ENCODE measurements around the gene PLA1A.

PLA1A gene

DNA sequence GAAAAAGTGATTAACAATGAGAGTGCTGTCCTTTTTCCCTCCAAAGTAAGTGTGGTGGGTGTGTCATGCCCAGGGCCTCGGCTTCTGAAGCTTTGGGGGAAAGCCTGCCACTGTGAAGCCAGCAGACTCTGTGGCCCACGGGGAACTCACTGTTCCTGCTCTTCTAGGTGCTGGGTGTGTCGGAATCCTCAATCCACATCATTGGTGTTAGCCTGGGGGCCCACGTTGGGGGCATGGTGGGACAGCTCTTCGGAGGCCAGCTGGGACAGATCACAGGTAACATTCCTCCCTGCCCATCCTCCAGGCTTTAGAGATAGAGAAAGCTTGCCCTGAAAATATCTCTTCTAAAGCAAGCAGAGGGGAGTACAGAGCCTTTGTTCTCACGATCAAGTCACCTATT lies 11.6 kb downstream of the PLA1A start:
- no peak for DNase-seq

DNA sequence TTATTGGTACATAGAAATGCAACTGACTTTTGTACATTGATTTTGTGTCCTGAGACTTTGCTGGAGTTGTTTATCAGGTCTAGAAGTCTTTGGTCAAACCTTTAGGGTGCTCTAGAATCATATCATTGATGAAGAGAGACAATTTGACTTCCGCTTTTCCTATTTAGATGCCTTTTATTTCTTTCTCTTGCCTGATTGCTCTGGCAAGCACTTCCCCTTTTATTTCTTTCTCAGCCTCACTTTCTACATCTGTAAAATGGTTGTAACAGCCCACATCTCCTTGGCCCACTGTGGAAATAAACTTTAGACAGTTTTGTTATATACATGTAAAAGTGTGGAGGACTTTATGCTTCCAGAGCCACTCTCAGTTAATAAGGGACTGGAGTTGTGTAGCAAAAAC lies 14.0 kb downstream of the PLA1A start:
- DNase-seq = no peak

DNA sequence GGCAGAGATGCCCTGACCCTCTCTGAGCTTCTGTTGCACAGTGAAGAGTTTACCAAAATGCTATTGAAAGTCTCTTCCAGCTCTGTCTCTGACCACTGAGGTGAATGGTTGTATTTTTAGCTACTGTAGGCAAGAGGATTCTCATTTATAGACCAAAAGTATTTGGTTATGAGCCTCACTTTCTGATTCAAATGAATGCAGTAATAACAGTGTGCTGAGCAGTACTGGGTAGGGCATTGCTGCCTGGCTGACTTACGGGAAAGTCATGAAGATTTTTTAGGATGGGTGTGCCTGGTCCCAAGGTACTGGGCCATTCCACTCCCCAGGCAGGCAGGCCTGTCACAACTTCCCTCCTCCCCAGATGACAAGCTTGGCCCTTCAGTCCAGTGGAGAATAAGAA lies 15.5 kb downstream of the PLA1A start:
- no peak for DNase-seq

DNA sequence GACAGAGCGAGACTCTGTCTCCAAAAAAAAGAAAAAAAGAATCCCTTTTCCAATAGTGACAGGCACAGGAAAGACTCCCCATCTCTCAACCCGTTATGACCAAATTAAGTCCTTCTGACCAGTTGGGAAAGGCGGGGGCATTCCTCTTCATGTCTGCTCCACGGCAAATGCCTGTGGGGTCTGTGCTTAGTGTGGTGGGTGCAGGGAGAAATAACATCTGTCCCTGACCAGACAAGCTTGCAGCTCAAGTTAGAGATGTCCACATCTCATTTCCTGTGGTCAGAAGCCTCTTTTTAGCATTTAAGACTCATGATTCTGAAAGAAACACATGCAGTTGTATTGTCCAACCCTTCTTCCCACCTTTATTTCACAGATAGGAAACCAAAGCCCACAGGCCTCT lies 16.2 kb downstream of the PLA1A start:
- no peak for DNase-seq

DNA sequence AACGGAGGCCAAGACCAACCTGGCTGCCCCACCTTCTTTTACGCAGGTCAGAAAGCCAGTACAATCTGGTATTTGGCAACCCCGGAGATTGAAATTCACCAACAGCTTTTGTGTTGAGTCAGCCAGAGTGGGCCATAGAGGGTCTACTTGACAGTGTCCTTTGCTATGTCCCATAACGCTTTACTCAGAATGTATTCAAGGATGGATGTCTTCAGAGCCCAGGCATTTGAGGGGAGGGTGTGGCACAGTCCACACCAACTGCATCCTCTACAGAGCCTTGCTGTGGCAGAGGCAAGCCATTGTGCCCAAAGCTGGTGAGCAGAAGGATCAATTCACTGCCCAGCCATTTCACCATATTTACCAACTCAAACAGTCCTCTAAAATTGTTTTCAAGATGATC lies 18.4 kb downstream of the PLA1A start:
- no peak for DNase-seq

DNA sequence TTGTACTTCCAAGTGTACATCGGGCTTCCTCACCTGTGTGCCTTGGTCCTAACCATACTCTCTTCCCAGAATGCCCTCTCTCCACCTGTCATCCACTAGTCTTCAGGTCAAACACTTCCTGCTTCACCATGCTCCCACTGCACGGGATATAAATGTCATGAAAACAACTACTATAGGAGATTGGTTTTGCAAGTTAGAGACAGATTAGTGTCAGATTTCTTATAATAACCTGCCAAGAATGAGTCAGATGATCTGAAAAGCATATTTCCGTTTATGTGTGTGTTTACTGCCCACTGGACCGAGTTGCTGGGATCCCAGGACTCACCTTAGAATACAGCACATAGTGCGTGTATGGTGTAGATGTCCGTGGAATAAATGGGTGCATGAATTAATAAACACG lies 21.4 kb downstream of the PLA1A start:
- DNase-seq = no peak

DNA sequence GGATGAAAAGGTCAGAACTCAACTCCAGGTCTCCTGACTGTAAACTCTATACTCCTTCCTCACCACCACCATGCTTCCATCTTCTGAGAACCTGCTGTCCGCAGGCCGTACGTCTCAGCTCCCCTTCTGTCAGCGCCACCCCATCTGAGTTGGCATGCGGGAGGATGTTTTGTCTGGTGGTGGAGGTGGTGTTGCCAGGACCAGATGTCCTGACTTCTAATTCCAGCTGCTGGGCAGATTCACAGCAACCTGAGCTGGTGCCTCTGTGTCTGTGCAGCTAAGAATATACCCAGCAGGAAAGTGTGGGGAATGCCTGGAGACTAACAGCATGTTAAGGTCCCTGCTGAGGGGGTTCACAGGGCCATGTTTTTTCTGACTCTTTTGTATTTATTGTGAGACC lies 23.2 kb downstream of the PLA1A start:
- no peak for DNase-seq

DNA sequence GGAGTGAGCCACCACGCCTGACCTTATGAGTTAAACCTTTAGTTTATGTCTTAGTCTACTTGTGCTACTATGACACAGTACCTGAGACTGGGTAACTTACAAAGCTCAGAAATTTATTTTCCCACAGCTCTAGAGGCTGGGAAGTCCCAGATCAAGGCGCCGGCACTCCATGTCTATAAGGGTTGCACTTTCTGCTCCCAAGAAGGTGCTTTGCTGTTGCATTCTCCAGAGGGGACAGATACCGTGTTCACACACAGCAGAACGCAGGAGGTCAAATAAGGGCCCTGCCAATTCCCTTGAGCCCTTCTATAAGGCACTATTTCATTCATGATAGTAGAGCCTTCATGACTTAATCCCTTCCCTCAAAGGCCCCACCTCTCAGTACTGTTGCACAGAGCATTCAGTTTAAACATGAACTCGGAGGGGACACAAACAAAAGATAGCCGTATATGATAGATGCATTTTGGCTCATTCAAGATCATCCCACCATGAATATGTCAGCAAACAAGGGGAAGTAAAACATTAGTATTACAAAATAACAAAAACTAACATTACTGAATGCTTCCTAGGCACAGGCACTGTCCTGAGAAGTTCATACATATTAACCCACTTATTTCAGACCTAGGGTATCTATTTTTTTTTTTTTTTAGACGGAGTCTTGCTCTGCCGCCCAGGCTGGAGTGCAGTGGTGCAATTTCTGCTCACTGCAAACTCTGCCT lies 26.5 kb downstream of the PLA1A start:
- DNase-seq = no peak

DNA sequence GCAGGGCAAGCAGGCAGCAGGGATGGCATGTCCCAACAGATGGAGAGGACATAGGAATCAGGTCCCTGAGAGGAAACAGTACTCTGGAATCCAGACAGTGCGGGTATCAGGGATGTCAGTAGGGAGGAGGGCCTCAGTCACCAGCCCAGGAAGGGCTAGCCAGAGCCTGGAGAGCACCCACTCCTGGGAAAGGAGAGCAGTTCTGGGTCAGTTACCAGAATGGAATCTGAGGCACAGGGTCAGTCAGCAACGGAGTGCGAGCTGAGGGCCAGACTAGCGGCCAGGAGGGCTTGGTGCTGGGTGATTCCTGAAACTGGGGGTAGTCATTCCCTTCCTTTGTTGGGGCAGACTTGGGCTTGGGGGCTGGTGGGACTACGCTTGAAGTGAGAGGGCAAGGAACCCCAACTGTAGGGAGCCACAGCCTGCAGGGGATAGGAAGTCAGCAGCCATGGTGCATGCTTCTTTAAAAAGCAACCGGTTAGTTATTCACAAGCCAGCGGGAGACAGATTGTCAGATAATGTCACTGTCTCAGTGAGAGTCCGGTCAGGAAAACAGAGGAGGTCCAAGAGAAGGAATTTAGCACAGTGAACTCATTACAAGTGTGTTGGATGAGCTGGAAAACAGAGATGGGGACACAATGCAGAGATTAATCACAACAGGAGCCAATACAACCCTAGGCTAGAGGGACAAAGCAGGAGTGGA lies 27.9 kb downstream of the PLA1A start:
- no peak for DNase-seq

DNA sequence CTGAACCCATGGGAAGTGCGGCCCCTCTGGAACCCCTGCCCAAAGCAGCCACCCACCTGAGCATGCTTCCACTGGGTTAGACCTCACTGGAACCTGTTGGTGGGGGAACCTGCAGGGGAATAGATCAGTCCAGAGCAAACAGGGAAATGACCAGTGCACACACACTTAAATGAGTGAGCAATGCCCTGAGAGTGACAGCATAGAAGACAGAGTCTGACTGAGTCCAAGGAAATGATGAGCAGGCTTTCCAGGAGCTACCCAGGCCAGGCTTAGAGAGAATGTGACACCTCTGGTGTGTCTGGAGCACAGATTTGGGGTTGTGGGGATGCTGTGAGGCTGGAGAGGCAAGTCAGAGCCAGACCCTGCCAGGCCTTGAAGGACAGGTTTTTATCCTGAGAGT lies 28.5 kb downstream of the PLA1A start:
- DNase-seq = no peak

DNA sequence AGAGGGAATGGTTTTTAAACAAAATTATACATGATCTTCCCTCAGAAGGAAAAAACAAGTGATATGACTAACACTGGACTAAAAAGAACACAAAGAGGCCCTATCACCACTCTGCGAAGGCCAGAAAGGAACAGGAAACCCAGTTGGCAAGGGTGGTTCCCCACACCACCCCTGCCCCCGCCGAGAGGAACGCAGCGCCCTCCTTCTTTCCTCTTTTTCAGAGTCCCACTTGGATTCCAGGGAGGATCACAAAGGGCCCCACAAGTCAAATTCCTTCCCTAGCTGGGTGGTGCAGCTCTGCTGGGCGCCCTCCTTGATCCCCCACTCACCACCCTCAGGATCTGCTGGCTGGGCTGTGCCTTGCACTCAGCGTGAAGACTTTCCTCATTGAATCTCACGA lies 29.8 kb downstream of the PLA1A start:
- DNase-seq = no peak

DNA sequence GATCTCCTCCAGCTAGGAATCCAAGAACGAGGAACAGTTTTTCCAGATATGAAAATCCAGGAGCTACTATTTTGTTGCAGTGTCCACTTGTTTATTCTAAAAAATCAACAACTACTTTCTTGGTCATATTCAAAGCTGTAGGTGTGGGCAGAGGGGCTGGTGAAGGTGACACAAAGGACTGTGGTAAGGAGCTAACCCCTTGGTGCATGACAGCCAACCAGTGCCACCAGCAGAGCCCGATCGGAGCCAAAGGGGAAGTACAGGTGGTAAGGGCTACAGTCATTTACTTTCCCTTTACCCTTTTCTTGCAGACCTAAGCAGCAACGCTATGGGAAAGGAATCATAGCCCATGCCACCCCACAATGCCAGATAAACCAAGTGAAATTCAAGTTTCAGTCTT lies 30.7 kb downstream of the PLA1A start:
- no peak for DNase-seq

DNA sequence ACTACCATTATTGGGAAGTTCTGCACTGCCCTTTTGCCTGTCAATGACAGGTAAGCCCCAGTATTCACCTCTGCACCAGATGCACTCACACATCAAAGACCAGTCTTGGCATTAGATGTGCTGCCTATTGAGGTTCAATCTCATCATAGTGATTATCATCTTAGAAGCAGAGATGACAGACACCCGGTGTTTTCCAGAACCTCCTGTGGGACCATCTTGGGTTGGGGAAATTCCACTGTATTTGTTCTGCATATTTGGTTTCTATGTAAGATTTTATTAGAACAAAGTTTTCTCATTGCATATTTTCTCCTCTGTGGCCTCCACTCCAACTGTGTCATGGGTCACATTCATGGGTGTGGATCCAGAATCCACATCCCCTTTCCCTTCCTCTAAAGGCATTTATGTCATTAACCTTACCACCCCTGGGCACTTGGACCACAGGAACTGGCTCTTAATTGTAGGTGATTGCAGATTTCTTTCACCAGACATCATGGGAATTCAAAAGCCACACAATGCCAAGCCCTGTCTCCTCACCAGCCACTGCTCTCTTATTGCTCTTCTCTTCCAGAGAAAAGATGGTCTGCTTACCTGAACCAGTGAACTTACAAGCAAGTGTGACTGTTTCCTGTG lies 31.2 kb downstream of the PLA1A start:
- DNase-seq = no peak

DNA sequence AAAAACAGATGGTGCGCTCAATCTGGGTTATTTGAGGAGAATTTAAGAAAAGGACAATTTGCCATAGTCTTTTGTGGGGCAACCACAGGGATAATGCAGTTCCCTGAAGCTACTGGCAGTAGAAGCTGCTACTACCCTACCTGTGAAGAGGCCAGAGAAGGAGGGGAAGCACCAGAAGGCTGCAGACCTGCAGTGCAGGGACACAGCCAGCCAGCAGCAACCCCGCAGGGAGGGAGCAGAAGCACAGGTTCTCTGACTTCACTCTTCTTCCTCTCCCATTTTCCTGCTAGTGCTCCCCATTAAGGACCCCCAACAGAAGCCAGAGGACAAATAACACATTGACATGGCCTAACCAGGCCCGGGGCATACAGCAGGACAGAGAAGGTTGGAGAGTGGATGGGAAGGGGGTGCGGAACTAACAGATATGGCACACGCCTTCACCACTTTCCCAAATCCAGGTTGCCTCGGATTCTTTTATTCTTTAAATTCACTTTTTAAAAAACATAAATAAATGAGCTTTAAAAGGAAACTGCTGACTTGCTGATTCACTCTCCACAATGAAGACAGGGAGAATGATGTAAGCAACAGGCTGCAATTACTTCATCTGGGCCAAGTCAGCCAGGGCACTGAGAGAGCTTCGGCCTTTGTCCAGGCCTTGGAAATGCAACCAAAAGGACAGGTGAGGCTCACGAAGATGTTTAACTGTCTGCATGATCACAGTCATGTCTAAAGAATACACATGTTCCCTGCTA lies 32.6 kb downstream of the PLA1A start:
- DNase-seq = no peak

DNA sequence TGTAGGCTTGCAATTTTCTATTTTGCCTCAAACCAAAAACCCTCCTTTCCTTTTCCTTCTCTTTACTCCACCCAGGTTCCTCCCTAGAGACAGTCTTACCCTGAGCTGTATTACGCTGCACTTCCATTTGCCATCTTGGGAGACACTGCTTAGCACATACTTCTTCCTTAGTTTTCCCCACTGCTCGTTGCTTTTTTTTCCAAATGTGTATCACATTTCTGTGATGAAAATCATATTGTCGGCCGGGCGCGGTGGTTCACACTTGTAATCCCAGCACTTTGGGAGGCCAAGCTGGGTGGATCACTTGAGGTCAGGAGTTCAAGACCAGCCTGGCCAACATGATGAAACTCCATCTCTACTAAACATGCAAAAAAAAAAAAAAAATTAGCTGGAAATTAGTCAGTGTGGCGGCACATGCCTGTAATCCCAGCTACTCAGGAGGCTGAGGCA lies 33.2 kb downstream of the PLA1A start:
- DNase-seq = no peak

DNA sequence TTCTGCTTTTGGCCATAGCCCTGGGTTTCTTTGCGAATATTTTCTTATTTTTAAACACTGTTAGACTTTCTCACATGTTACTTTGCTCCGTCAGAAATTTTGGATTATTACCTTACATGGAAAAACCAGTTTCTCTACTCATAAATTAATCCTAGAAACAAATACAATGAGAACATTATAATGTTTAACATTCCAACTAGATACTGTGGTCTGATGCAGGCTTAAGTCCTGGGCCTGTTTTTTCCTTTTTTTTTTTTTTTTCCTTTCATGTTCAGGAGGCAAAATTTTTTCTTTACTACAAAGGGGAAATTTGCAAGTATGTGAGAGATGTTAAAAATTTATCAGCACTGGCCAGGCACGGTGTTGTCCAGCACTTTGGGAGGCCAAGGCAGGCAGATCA lies 33.8 kb downstream of the PLA1A start:
- no peak for DNase-seq

DNA sequence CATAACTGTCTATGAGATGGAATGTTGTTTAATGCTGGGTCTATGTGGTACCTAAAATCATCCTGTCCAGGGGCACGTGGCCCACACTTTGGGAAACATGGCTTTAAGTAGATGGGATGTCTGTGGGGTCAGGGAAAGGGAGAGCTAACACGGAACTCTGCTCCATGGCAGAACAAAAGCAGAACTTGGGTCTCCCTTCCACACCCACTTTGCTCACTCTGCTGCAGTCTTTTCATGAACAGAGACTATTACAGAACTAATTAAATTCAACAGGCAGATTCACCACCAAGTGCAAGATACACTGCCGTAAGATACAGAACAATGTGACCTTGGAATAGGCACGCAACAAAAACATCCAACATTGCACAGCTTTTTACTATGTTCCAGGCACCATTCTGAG lies 34.5 kb downstream of the PLA1A start:
- DNase-seq = no peak

DNA sequence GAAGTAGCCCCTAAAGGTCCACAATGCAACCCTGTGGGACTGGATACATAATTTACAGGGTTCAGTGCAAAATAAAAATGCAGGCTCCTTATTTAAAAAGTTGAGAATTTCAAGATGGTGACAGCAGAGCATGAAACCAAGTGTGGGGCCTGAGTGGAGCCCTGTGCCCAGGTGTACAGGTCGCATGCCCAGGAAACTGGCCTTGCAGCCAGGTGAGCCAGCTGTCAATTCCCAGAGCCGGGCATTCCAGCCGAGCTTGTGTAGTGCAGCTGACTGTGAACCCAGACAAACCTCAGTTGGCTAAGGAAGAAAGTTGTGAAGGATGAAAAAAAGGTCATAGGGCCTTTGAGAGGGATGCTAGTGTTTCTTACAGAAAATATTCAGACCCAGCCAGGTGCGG lies 35.1 kb downstream of the PLA1A start:
- DNase-seq = no peak

DNA sequence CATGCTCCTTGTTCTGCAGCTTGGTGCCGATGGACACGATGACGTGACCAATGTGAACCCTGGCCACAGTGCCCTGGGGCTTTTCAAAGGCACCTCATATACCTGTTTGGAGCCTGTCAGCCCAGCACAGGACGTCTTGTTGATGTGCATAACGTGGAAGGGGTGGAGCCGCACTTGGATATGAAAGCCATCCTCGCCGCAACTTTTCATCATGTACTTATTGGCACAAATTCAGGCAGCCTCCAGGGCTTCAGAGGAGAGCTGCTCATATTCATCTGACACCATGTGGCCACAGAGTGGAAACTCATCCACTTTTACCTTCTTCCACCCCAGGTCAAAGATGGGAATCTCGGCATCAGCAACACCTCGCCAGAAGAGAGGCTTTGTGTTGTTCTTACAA lies 38.0 kb downstream of the PLA1A start:
- DNase-seq = no peak

DNA sequence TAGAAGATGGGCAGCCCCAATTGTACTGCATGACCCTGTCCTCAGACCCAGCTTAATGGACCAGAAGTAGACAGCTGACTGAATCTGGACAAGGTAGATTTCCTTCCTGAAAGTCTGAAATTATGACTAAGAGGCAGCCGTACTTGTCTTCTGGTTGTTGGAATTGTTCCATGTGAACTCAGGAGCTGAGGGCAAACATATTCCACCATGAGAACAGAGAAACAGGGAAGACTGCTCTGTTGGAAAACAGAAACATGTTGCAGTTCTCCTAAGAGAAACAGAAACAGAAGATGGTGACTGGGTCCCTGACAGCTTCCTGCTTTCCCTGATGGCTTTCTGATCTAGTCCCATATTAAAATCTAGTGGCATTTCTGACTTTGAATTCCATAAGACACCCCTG lies 38.6 kb downstream of the PLA1A start:
- DNase-seq = no peak

DNA sequence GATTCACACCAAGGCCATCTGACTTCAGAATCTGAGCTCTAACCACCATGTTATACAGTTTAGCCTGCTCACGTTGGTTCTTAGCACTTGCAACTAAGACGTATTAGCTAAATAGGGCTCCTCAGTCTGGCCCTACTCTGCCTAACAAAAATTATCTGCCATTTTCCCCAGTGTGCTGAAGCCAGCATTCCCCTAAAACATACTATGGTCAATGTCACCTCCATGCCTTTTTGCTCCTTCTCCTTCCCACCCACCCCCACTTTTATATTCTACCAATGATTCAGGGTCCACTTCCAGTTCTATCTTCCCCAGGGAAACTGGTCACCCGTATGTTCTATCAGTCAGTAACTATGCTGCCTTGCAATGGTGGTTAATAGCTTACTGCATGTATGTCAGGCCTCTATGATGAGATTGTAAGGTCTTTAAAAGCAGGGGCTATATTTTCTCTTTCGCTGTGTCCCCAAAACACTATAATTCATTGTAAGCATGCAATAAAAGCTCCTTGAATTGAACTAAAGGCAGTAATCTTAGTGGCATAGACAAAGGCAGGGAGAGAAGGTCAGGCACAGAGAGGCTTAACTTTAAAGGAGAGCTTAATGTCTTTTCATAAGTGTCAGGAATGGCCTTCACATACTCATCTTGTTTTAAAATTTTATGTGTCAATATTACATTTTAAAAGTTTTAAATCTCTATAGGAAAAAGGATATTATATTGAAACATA lies 39.4 kb downstream of the PLA1A start:
- no peak for DNase-seq

DNA sequence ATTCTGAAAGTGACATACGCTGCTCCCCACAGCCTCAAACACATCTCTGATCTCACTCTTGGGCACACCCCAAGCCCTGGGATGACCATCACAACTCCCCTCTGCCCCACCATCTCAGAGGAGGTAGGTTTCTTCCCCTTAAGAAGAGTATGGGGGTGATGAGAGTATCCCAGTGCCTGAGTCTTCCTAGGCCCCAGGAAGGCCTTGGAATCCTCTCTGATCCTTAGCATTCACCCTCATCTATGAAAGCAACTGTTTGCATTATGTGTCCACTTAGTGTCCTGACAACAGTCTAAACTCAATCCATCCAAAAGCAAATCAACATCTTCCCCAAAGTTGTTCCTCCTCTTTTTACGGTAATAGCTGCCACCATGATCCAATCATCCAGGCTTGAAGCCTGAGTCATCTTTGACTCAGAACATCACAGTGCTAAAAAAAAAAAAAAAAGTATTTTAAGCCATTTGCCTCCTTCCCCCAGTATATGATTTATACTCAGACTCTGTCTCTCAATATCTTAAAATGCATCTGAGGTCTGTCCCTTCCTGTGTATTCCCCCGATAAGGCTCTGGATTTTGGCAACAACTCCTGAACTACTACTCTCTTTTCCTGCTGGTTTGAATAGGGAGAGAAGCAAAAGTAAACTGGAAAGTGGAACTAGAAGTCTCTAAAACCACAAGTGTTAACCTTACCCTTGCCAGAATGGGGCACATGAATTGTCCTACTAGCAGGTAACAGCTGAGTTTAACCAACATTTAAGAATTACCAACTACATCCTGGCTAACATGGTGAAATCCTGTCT lies 40.2 kb downstream of the PLA1A start:
- no peak for DNase-seq
